Psoas muscle (tissue), 8 donors: ENCODE data around the gene CENPU. TPM values are rescaled to one million over a fixed set of nuclear protein-coding genes. Genes with fewer than 3 reads are reported as not detected.

Experiments used
- ATAC-seq, 4 donors: fragments of 200-7000 bp; cut with Tn5 transposase; one replicate each; pipeline ENCODE4 v1.9.1; 2020; ENCODE audit warnings: moderate library complexity in 3 of 4, mild to moderate bottlenecking in 2 of 4
- DNase-seq, 2 donors: peaks; one replicate each; pipeline ENCODE4 v3.0.0-alpha.2; 2020
- H3K27ac ChIP-seq: fragments of 200-600 bp; one replicate; pipeline ENCODE4 v1.8.0; 2022
- H3K27me3 ChIP-seq, 3 donors: fragments of 200-600 bp in 1 of 3; one replicate each; pipeline versions ENCODE4 v1.6.1 to v1.8.0; 2013 to 2022; ENCODE audit warnings: low read length in 2 of 3, mild to moderate bottlenecking in 2 of 3, moderate library complexity in 1 of 3; ENCODE audit not compliant: insufficient read depth in 3 of 3
- H3K36me3 ChIP-seq, 2 donors: fragments of 200-600 bp in 1 of 2; one replicate each; pipeline versions ENCODE4 v1.6.1 to v1.8.0; 2013 to 2022; ENCODE audit warnings: low read depth in 1 of 2, mild to moderate bottlenecking in 1 of 2, moderate library complexity in 1 of 2; ENCODE audit not compliant: insufficient read depth in 1 of 2
- H3K4me1 ChIP-seq: fragments of 200-600 bp; one replicate; pipeline ENCODE4 v1.8.0; 2022
- H3K4me3 ChIP-seq: fragments of 200-600 bp; one replicate; pipeline ENCODE4 v1.8.0; 2022; ENCODE audit warnings: mild to moderate bottlenecking
- H3K9me3 ChIP-seq: fragments of 200-600 bp; one replicate; pipeline ENCODE4 v1.8.0; 2022
- CTCF ChIP-seq: fragments of 200-600 bp; IDR thresholded peaks from one replicate; pipeline ENCODE4 v1.8.0; 2022; ENCODE audit warnings: antibody characterized with exemption
- WGBS, 3 donors: extraction: QIAGEN DNeasy Blood & Tissue Kit; methylation state at CpG; one replicate each; pipeline versions ENCODE4 v1.1.6 to v1.1.7; 2013; 5-methylcytosine and 5-hydroxymethylcytosine counted together
- intact Hi-C, 2 donors: fragments of 100-400 bp; cut with DNase I; formaldehyde crosslinking; loops; one replicate each; pipeline versions ENCODE4 v1.11.0 to v1.14.2; 2022
- polyA plus RNA-seq, 3 donors: library from polyadenylated mRNA; stranded (reverse); fragments of 200-250 nt; gene quantifications; one replicate each; pipeline ENCODE4 v1.2.3, GENCODE V29; 2013
- total RNA-seq, 4 donors: library from RNA; stranded (reverse); fragmentation: NEBNext Ultra II Directional in 2 of 4; extraction: Animal tissue kit (Norgen Biotek cat#: 25700) in 2 of 4; gene quantifications; one replicate each; pipeline versions ENCODE4 v1.2.1 to v1.2.4, GENCODE V29; 2021 to 2023
- donor health status: healthy with polysubstance abuse.
- donor health status: DM: no; HTN: no; CAD: no; lungs with moderate emphysema.
- donor health status: Bipolar disorder and iron deficiency.
- donor health status: healthy.
- donor health status: DM: yes; HTN: yes; CAD: no.
- donor health status: DM: no; HTN: no; CAD: no.
- donor health status: DM: no; HTN: no; CAD: no.
- donor health status: DM: yes; HTN: yes; CAD: no.

CENPU gene
- total and polyA plus RNA-seq, 7 donors: 0.63 to 2.0 (median 1.1) TPM

GRCh38 chr4:184727430-184727829 is 6.5 kb downstream of the CENPU start:
- no peak overlapping the region for H3K4me3 ChIP-seq
- no peaks in the 10 kb centered on the region for H3K9me3 ChIP-seq
- DNase-seq (no peak), ATAC-seq (no peak)
- intact Hi-C loops: loop anchor here in 1 of 2 donors (5.0 kb wide), 1 partner anchor 70 kb away; no protein-coding TSS in a partner anchor
- 96 to 97% (median 96%) methylated on average over 3 of the region's 3 CpGs for WGBS, 3 donors
- no peak for TF ChIP-seq CTCF
- no peaks in the 10 kb centered on the region for H3K36me3 ChIP-seq
- no peaks in the 10 kb centered on the region for H3K4me1 ChIP-seq
- H3K27me3 ChIP-seq: no peaks in the 10 kb centered on the region
- H3K27ac ChIP-seq: no peak overlapping the region

GRCh38 chr4:184722798-184723197 is 11.1 kb downstream of the CENPU start:
- TF ChIP-seq CTCF: no peak
- intact Hi-C loops: no loop called here
- WGBS, 3 donors: 59 to 90% (median 71%) methylated on average over 1 of the region's 1 CpG
- Histone ChIP-seq H3K27ac (no peak overlapping the region), H3K27me3 (no peaks in the 10 kb centered on the region), H3K4me3 (no peak overlapping the region), H3K4me1 (no peaks in the 10 kb centered on the region), H3K36me3 (no peaks in the 10 kb centered on the region), H3K9me3 (peaks cover 3% of the 10 kb centered on the region)
- DNase-seq (no peak), ATAC-seq (no peak)

GRCh38 chr4:184721254-184721653 is 12.6 kb downstream of the CENPU start:
- intact Hi-C loops: no loop called here
- Histone ChIP-seq H3K9me3 (peaks cover 3% of the 10 kb centered on the region), H3K27me3 (no peaks in the 10 kb centered on the region), H3K4me3 (no peak overlapping the region), H3K27ac (no peak overlapping the region), H3K36me3 (no peaks in the 10 kb centered on the region), H3K4me1 (no peaks in the 10 kb centered on the region)
- TF ChIP-seq CTCF: no peak
- DNase-seq: no peak
- ATAC-seq: no peak

- 86 to 99% (median 86%) methylated on average over 3 of the region's 3 CpGs for WGBS, 3 donors
- intact Hi-C loops: no loop called here
Observed at GRCh38 chr4:184719407-184719806, 14.5 kb downstream of the CENPU start.

More at GRCh38 chr4:184719407-184719806, 14.5 kb downstream of the CENPU start:
- Histone ChIP-seq H3K4me3 (no peak overlapping the region), H3K4me1 (no peaks in the 10 kb centered on the region), H3K27ac (no peak overlapping the region), H3K9me3 (peaks cover 3% of the 10 kb centered on the region), H3K36me3 (no peaks in the 10 kb centered on the region), H3K27me3 (no peaks in the 10 kb centered on the region)
- no peak for TF ChIP-seq CTCF
- DNase-seq (no peak), ATAC-seq (peak in 1 of 4 donors; percentile 42)
